AG20443 (cell line): ENCODE data around the gene MOV10L1.

Experiments used
- DNase-seq: peaks from one replicate; pipeline ENCODE4 v3.0.0; 2012; ENCODE audit warnings: low spot score, mixed read lengths

The MOV10L1 gene

GRCh38 chr22:50089682-50090411, at the start of gene MOV10L1:
Gene MOV10L1, plus strand, starts transcription at chr22:50090006. Its CDS starts 83 bp downstream, at chr22:50090089.
- DNase-seq, result peak; percentile 50

DNA sequence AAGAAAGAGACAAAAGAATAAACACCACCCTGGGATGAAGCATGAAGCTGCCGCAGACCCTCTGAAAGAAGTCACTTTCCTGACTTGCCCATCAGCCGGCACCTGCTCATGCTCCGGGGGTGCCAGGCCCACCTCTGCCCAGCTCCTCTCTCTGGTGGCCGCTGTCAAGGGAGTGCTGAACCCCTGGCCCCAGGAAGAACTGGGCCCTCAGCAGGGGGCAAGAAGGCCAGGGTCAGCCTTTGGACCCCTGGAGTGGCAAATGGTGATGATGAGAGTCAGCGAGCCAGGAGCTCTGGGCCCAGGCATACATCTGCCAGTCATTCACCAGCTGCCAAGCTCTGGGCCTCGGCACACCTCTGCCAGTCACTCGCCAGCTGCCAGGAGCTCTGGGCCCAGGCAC, 49.1 kb upstream of the MOV10L1 start:
- no peak for DNase-seq

- DNase-seq, result no peak
Measured at GRCh38 chr22:50041361-50042065, 48.3 kb upstream of the MOV10L1 start.

- no peak for DNase-seq
Measured at GRCh38 chr22:50044485-50045118, 45.2 kb upstream of the MOV10L1 start.

GRCh38 chr22:50045211-50046018, 44.4 kb upstream of the MOV10L1 start:
- no peak for DNase-seq

DNA sequence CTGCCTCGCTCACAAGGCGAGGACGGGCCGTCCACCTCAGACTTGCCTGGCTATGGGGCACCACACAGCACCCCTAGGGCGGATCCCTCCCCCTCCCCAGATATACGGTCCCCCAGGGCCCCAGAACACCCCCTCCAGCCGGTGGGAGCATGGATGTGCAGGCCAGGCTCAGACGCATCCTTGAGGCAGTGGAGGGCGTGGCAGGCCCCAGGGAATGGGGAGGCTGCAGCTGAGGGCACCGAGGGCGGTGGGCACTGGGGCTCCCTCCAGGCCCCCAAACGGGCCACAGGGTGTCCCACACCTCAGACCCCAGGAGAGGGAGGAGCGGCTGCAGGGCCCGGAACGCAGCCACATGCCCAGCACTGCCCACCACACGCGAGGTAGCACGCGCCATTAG, 43.8 kb upstream of the MOV10L1 start:
- no peak for DNase-seq

DNA sequence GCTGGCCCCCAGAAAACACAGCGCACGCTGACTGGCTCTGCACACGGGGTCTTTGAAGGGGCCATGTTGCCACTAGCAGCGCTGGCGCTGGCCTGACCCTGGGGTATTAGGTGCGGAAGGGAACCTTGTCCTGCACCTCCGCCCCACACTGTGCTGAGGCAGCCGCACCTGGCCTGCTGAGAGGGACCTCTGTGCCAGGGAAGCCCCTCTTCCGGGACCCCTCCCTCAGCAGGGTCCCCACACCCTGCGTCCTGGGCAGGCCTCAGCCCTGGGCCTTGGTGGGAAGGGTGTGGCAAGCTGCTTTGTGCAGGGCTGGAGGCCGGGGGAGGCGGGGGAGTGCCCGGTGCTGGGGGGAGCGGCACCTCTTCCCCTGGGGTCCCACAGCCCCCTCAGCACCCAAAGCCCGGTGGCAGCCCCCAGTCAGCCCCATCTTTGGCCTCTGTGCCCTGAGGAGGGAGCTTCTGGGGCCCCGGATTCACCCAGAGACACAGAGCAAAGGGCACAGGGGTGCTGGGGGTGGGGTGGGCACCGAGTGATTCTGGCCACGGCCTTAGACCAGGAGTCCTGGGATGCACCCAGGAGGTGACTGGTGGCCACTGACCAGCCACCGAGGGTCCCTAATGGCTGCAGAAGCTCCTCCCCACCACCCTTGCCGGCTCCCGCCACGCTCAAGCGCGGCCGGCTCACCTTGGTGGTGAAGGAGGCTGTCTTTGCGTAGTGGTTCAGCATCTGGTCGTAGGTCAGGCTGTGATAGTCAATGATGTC, 43.1 kb upstream of the MOV10L1 start:
- no peak for DNase-seq

GRCh38 chr22:50047346-50047745, 42.5 kb upstream of the MOV10L1 start:
- DNase-seq, result no peak

DNA sequence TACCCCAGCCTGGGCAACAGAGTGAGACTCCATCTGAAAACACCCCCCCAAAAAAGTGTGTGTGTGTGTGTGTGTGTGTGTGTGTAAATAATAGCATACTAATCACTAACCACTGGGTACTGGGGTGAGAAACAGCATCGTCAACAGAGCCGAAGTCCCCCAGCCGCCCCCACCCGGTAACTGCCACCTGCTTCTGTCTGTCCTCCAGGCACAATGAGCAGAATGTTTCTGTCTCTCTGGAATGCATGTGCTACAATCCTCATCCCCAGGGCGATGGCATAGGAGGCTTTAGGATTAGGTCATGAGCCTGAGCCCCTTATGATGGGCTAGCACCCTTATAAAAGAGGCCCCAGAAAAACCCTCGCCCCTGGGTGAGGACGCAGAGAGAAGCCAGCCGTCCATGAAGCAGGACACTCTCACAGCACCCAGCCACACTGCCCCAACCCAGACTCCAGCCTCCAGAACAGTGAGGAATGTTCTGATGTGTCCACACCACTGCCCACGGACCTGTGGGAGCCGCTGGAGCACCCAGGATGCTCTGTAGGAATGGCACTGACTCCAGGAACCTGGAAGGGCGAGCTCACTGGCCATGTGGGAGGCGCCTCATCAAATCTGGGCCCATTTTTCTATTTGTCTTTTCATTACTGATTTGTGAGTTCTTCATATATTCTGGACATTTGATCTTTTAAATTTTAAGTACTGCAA, 41.6 kb upstream of the MOV10L1 start:
- DNase-seq, result no peak

GRCh38 chr22:50048836-50049235, 41.0 kb upstream of the MOV10L1 start:
- no peak for DNase-seq

GRCh38 chr22:50049299-50050195, 40.3 kb upstream of the MOV10L1 start:
- DNase-seq, result no peak

- no peak for DNase-seq
Measured at GRCh38 chr22:50051930-50052329, 37.9 kb upstream of the MOV10L1 start.

GRCh38 chr22:50053861-50054260, 35.9 kb upstream of the MOV10L1 start:
- no peak for DNase-seq

DNA sequence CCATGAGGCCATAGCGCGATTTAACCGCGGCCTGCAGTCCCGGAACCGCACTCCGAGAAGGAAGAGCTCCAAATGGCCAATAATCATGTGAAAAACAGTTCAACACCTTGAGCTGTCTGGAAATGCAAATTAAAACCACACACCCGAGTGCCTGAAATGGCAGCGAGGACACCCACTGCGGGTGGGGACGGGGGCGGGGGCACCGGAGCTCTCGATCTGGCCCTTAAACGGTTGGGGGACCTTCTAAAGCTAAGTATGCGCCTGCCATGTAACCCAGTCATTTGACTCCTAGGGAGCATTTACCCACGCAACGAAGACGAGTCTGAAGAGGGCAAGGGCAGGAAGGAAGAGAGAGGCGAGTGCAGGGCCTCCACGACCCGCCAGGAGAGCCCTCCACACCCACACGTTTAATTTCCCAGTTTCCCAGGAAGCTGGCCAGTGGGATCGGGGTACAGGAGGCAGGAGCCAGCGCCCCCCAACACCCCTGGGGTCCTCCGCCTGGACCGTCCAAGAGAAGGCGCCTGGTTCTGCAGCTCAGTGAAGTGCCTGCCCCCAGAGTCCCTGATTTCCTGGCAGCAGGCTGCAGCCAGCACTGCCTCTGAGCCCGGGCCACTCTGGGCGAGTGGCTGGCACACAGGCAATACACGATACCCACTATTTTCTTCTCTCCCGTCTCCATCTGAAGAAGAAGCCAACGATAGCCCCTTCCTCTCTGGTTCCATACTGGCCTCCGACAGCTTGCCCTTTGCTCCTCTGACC, 33.4 kb upstream of the MOV10L1 start:
- no peak for DNase-seq

GRCh38 chr22:50057278-50058060, 32.3 kb upstream of the MOV10L1 start:
- no peak for DNase-seq

DNA sequence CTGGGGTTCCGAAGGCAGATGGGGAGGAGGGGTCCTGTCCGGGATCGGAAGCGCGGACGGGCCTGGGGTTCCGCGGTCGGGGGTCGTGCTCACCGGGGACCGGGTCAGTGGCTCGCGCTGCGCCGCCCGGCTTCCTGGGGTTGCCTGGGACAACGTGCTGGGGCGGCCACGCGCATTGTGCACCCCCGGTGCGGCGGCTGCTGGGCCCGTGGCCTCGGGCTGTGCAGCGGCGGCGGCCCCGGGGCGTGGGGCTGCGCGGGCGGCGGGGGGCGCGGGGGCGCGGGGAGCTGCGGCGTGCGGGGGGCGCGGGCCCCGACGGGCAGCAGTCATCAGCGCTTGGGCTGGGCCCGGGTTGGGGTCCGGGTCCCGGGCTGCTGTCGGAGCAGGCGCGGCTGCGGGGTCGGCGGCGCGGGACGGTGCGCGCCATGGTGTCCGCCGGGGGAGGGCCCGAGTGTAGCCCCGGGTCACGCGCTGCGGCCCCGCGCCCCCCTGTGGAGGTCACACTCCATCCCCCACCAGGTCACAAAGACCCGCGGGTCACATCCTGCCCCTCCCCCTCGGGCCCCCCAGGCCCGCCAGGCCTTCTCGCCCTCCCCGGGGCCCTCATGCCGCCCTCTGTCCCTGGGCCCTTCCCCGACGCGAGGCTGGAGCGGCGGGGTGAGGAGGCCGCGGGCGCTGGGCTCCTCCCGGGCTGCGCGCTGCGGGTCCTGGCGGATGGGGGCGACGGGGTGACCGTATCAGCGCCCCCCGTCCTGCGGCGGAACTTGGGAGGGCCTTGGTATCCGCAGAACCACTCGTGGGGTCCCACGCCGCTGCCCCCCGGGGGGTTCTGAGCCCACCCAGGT, 31.5 kb upstream of the MOV10L1 start, which contains the start of gene TTLL8:
Gene TTLL8, minus strand, starts transcription at position 238 of the 845 bp plus-strand sequence.
- DNase-seq, result no peak
